Esophagus muscularis mucosa (tissue), 4 donors: Measurements from ENCODE around the gene CIRBP. TPM values are rescaled to one million over a fixed set of nuclear protein-coding genes. Genes with fewer than 3 reads are reported as not detected.
A peak's percentile ranks its signal among the peaks of the same experiment; 100 is the strongest.

Experiments
- DNase-seq: peaks from one replicate; pipeline ENCODE4 v3.0.0-alpha.2; 2017; ENCODE audit errors: extremely low spot score
- H3K27ac ChIP-seq, 4 donors: fragments of 200-600 bp; sonication (generic); replicated peaks in 1 of 4; 1 replicate in 3 of 4; 2 replicates in 1 of 4; pipeline ENCODE4 v1.5.1; 2016 to 2019; ENCODE audit warnings: mild to moderate bottlenecking in 1 of 4
- H3K27me3 ChIP-seq, 4 donors: fragments of 200-600 bp; sonication (generic); one replicate each; pipeline versions ENCODE4 v1.5.1 to v1.6.0; 2016 to 2019
- H3K36me3 ChIP-seq, 4 donors: fragments of 200-600 bp; sonication (generic); one replicate each; pipeline ENCODE4 v1.5.1; 2016 to 2019
- H3K4me1 ChIP-seq, 4 donors: fragments of 200-600 bp; sonication (generic); one replicate each; pipeline ENCODE4 v1.5.1; 2016 to 2019
- H3K4me3 ChIP-seq, 4 donors: fragments of 200-600 bp; sonication (generic); 1 replicate in 2 of 4; 2 replicates in 2 of 4; pipeline ENCODE4 v1.5.1; 2016 to 2019; ENCODE audit warnings: mild to moderate bottlenecking in 4 of 4, moderate library complexity in 1 of 4
- H3K9me3 ChIP-seq, 4 donors: fragments of 200-600 bp; sonication (generic); 1 replicate in 3 of 4; 2 replicates in 1 of 4; pipeline ENCODE4 v1.5.1; 2016 to 2019
- CTCF ChIP-seq, 3 experiments: fragments of 200-600 bp in 2 of 3; fragments of 450-650 bp in 1 of 3; sonication (generic) in 2 of 3; IDR thresholded peaks; one replicate each; pipeline ENCODE4 v1.5.1; 2017 to 2019; ENCODE audit warnings: antibody characterized with exemption in 3 of 3, mild to moderate bottlenecking in 2 of 3, moderate library complexity in 1 of 3
- EP300 ChIP-seq: sonication (generic); formaldehyde crosslinking; IDR thresholded peaks from one replicate; pipeline ENCODE4 v1.6.1; 2017; ENCODE audit warnings: antibody characterized with exemption
- POLR2A ChIP-seq: fragments of 450-650 bp; IDR thresholded peaks from one replicate; pipeline ENCODE4 v1.6.1; 2017; ENCODE audit warnings: antibody characterized with exemption, moderate library complexity, mild to moderate bottlenecking, low read depth
- POLR2AphosphoS5 ChIP-seq, 2 donors: sonication (generic); formaldehyde crosslinking; IDR thresholded peaks; one replicate each; pipeline ENCODE4 v1.6.1; 2017; ENCODE audit warnings: antibody characterized with exemption in 2 of 2
- WGBS: methylation state at CpG from one replicate; pipeline ENCODE4 v1.1.5; 2018; 5-methylcytosine and 5-hydroxymethylcytosine counted together
- intact Hi-C: fragments of 100-400 bp; cut with DNase I; formaldehyde crosslinking; loops from one replicate; pipeline ENCODE4 v1.15.1; 2023
- total RNA-seq, 4 donors: library from RNA; depleted of rRNA; stranded (reverse); fragments of >200 nt; gene quantifications; one replicate each; pipeline versions ENCODE4 v1.1.0 to v1.2.1, GENCODE V29; 2016

The CIRBP gene
- total RNA-seq, 4 donors from 2014 or later, result 236 to 601 (median 429) TPM

GRCh38 chr19:1322198-1322981 lies 53.3 kb downstream of the CIRBP start:
- peaks cover 5 to 19% (median 13%) of the 10 kb centered on the region in 4 donors for H3K4me1 ChIP-seq
- no peak for DNase-seq
- intact Hi-C loops, result no loop called here
- H3K27ac ChIP-seq, result no peak overlapping the region
- H3K4me3 ChIP-seq, result no peak overlapping the region
- H3K9me3 ChIP-seq, result no peaks in the 10 kb centered on the region
- H3K36me3 ChIP-seq, result no peaks in the 10 kb centered on the region
- TF ChIP-seq EP300 (no peak), CTCF (IDR thresholded peaks at IDR 0.05) (no peak), POLR2AphosphoS5 (IDR thresholded peaks at IDR 0.05) (no peak), POLR2A (no peak)
- 84% methylated on average over 15 of the region's 16 CpGs for WGBS
- H3K27me3 ChIP-seq, result peaks cover 0 to 75% (median 0%) of the 10 kb centered on the region in 4 donors

DNA sequence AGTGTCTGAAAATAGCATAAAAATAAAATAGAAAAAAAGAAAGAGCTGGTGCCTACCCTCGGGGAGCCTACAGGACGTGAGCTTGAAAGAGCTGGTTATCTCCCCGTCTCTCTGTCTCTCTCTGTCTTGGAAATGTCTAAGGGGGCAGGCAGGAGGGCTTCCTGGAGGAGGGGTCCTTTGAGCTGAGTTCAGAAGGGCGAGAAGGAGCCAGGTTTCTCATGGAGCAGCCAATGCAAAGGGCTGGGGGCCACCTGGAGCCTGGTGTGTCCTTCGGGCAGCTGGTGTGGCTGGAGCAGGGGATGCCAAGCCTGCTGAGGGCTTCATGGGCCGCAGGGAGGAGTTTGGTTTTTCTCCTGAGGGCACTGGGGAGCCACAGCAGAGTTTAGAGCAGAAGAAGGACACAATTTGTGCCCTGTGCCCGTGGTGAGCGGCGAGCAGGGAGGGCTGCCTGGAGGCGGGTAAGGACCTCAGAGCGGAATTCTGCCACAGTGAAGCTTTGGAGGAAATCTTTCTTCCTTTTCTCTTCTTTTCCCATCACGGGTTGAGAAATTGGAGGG lies 55.2 kb downstream of the CIRBP start:
- peaks cover 0 to 56% (median 0%) of the 10 kb centered on the region in 4 donors for H3K27me3 ChIP-seq
- TF ChIP-seq POLR2A (no peak), CTCF (IDR thresholded peaks at IDR 0.05) (no peak), POLR2AphosphoS5 (IDR thresholded peaks at IDR 0.05) (no peak), EP300 (no peak)
- DNase-seq, result no peak
- peaks cover 5 to 15% (median 13%) of the 10 kb centered on the region in 4 donors for H3K4me1 ChIP-seq
- WGBS, result 83% methylated on average over 12 of the region's 12 CpGs
- no peaks in the 10 kb centered on the region for H3K36me3 ChIP-seq
- H3K4me3 ChIP-seq, result peak overlapping the region in 3 of 4 donors; percentile 46 to 56 (median 49)
- no peaks in the 10 kb centered on the region for H3K9me3 ChIP-seq
- intact Hi-C loops, result no loop called here
- no peak overlapping the region for H3K27ac ChIP-seq

Other genes starting within 250 kb of the CIRBP start
- 100 to 1,000 TPM; 129 to 187 (median 160) TPM for gene TMEM259, start 248.2 kb upstream of the CIRBP start, total RNA-seq
- gene RNU6-2, start 247.8 kb upstream of the CIRBP start, total RNA-seq, result not detected
- 10 to 100 TPM; 47.3 to 98.1 (median 81.3) TPM for gene CNN2, start 242.7 kb upstream of the CIRBP start, total RNA-seq
- gene ABCA7, start 229.2 kb upstream of the CIRBP start, total RNA-seq, result 1 to 10 TPM; 3.9 to 9.5 (median 6.9) TPM
- 10 to 100 TPM; 17.8 to 28.3 (median 21.2) TPM for gene ARHGAP45, start 202.2 kb upstream of the CIRBP start, total RNA-seq
- 100 to 1,000 TPM in 3 of 4 donors, 10 to 100 TPM in 1; 96.8 to 198 (median 135) TPM for gene POLR2E, start 174.0 kb upstream of the CIRBP start, total RNA-seq
- gene GPX4, start 165.3 kb upstream of the CIRBP start, total RNA-seq, result 100 to 1,000 TPM; 338 to 386 (median 375) TPM
- gene SBNO2, start 95.1 kb upstream of the CIRBP start, total RNA-seq, result 100 to 1,000 TPM in 1 of 4 donors, 10 to 100 TPM in 3; 16.2 to 141 (median 30.5) TPM
- gene STK11, start 63.6 kb upstream of the CIRBP start, total RNA-seq, result 10 to 100 TPM; 52.2 to 95.7 (median 73.2) TPM
- gene CBARP, start 31.3 kb upstream of the CIRBP start, total RNA-seq, result 1 to 10 TPM in 1 of 4 donors, under 1 TPM in 2, not detected in 1; 0.58 to 1.0 (median 0.99) TPM
- gene ATP5F1D, start 27.6 kb upstream of the CIRBP start, total RNA-seq, result 100 to 1,000 TPM in 2 of 4 donors, 10 to 100 TPM in 2; 77.5 to 140 (median 109) TPM
- 10 to 100 TPM; 20.3 to 72.2 (median 31.8) TPM for gene MIDN, start 20.7 kb upstream of the CIRBP start, total RNA-seq
- gene FAM174C, start 6.2 kb downstream of the CIRBP start, total RNA-seq, result 10 to 100 TPM; 24.9 to 58.9 (median 43.6) TPM
- not detected for gene EFNA2, start 16.5 kb downstream of the CIRBP start, total RNA-seq
- gene NDUFS7, start 114.6 kb downstream of the CIRBP start, total RNA-seq, result 100 to 1,000 TPM in 1 of 4 donors, 10 to 100 TPM in 3; 85.6 to 110 (median 89.4) TPM
- 10 to 100 TPM in 3 of 4 donors, 1 to 10 TPM in 1; 5.8 to 13.4 (median 11.9) TPM for gene GAMT, start 132.2 kb downstream of the CIRBP start, total RNA-seq
- gene DAZAP1, start 138.3 kb downstream of the CIRBP start, total RNA-seq, result 10 to 100 TPM; 44.9 to 79.4 (median 52.9) TPM
- 1,000 to 10,000 TPM; 1,297 to 2,978 (median 2,171) TPM for gene RPS15, start 169.1 kb downstream of the CIRBP start, total RNA-seq
- 1 to 10 TPM in 2 of 4 donors, under 1 TPM in 2; 0.42 to 1.8 (median 1.2) TPM for gene APC2, start 180.8 kb downstream of the CIRBP start, total RNA-seq
- gene C19orf25, start 209.9 kb downstream of the CIRBP start, total RNA-seq, result 10 to 100 TPM; 21.6 to 43.6 (median 29.8) TPM
- 1 to 10 TPM; 1.9 to 5.4 (median 3.3) TPM for gene PCSK4, start 221.0 kb downstream of the CIRBP start, total RNA-seq
- gene REEP6, start 221.8 kb downstream of the CIRBP start, total RNA-seq, result 1 to 10 TPM in 1 of 4 donors, under 1 TPM in 2, not detected in 1; 0.23 to 2.3 (median 0.99) TPM
- 1 to 10 TPM; 3.9 to 5.9 (median 4.7) TPM for gene ADAMTSL5, start 243.7 kb downstream of the CIRBP start, total RNA-seq